K562 (cell line): ENCODE data around the gene SUN5. TPM values are rescaled to one million over a fixed set of nuclear protein-coding genes. Genes with fewer than 3 reads are reported as not detected.

ENCODE experiments used
- ATAC-seq: fragments of 200-7000 bp; cut with Tn5 transposase; 3 replicates; pipeline ENCODE4 v1.9.1; 2020; ENCODE audit warnings: moderate library complexity
- BruUV-seq: library from RNA; stranded (reverse); fragments of 400-500 nt; replicated peaks from 2 replicates; lab custom pipeline; 2021; lab: Mats Ljungman, UMichigan
- CTCF ChIA-PET: fragments of 300-600 bp; formaldehyde crosslinking; extraction: SDS; loops from one replicate; lab custom pipeline; 2021; ENCODE audit warnings: low intra/inter-chr PET ratio; lab: Yijun Ruan, JAX
- POLR2A ChIA-PET: fragments of 300-600, 350-650 bp; sonication (Branson Sonifier 250); formaldehyde crosslinking; extraction: SDS; loops from one replicate; lab custom pipeline; 2021; ENCODE audit warnings: antibody characterized with exemption, inconsistent platforms; lab: Yijun Ruan, JAX
- DNase-seq, 4 experiments: peaks; one replicate each; pipeline versions ENCODE4 v3.0.0 to v3.0.0-alpha.2; 2011 to 2018; ENCODE audit warnings: low spot score in 3 of 4, mixed read lengths in 3 of 4; ENCODE audit errors: extremely low read depth in 1 of 4
- FAIRE-seq: peaks from 2 replicates; lab custom pipeline; 2011; peaks lifted over from hg19 to GRCh38; lab: Jason Lieb, UNC
- H2AFZ ChIP-seq: 2 replicates; pipeline ENCODE4 v1.6.0; 2011; ENCODE audit warnings: low read depth, low read length, control low read depth, inconsistent platforms
- H3K27ac ChIP-seq: fragments of 200-600 bp; 3 replicates; pipeline ENCODE4 v1.8.0; 2011; ENCODE audit warnings: low read depth, mild to moderate bottlenecking, control low read depth, inconsistent platforms, low read length, moderate library complexity, mixed read lengths; ENCODE audit errors: extremely low read depth
- H3K27me3 ChIP-seq, 2 experiments: fragments of 300-600 bp in 1 of 2; 2 replicates in 1 of 2; 3 replicates in 1 of 2; pipeline versions ENCODE4 v1.6.0 to v1.8.0; 2011; ENCODE audit warnings: inconsistent platforms in 2 of 2, low read length in 2 of 2, mild to moderate bottlenecking in 1 of 2, mixed read lengths in 1 of 2, moderate library complexity in 1 of 2; ENCODE audit not compliant: control insufficient read depth in 2 of 2, insufficient read depth in 2 of 2
- H3K36me3 ChIP-seq: fragments of 300-600 bp; 3 replicates; pipeline ENCODE4 v1.8.0; 2011; ENCODE audit warnings: mild to moderate bottlenecking, low read length, inconsistent platforms; ENCODE audit not compliant: control insufficient read depth, insufficient read depth
- H3K4me1 ChIP-seq, 2 experiments: fragments of 200-600 bp in 1 of 2; replicated peaks in 1 of 2; 2 replicates in 1 of 2; 3 replicates in 1 of 2; pipeline versions ENCODE4 v1.5.1 to v1.8.0; 2011; ENCODE audit warnings: inconsistent platforms in 2 of 2, low read length in 2 of 2, mild to moderate bottlenecking in 1 of 2, mixed read lengths in 1 of 2, moderate library complexity in 1 of 2; ENCODE audit not compliant: control insufficient read depth in 2 of 2, insufficient read depth in 2 of 2
- H3K4me2 ChIP-seq: 2 replicates; pipeline ENCODE4 v1.6.1; 2011; ENCODE audit warnings: low read length, control low read depth, inconsistent platforms, mixed read lengths; ENCODE audit not compliant: insufficient read depth
- H3K4me3 ChIP-seq: fragments of 200-600 bp; sonication (generic), shearing (Covaris generic); 2 replicates; pipeline ENCODE4 v1.5.1; 2016; ENCODE audit warnings: control low read depth, inconsistent platforms
- H3K79me2 ChIP-seq: fragments of 200-600 bp; 3 replicates; pipeline ENCODE4 v1.8.0; 2011; ENCODE audit warnings: low read length, inconsistent platforms; ENCODE audit not compliant: control insufficient read depth, insufficient read depth
- H3K9ac ChIP-seq, 2 experiments: 2 replicates each; pipeline versions ENCODE4 v1.6.0 to v1.6.1; 2011; ENCODE audit warnings: low read depth in 2 of 2, low read length in 2 of 2, control low read depth in 1 of 2, inconsistent platforms in 1 of 2, mild to moderate bottlenecking in 1 of 2, mixed read lengths in 1 of 2; ENCODE audit not compliant: insufficient read depth in 1 of 2
- H3K9me1 ChIP-seq: one replicate; pipeline ENCODE4 v1.6.0; 2011; ENCODE audit warnings: inconsistent platforms, mild to moderate bottlenecking, low read length, moderate library complexity; ENCODE audit not compliant: control insufficient read depth, insufficient read depth
- H3K9me3 ChIP-seq: replicated peaks from 2 replicates; pipeline ENCODE4 v1.5.1; 2011; ENCODE audit warnings: low read depth, low read length, inconsistent platforms; ENCODE audit not compliant: control insufficient read depth, insufficient read depth
- H4K20me1 ChIP-seq: replicated peaks from 2 replicates; pipeline ENCODE4 v1.6.1; 2011; ENCODE audit warnings: low read length, inconsistent platforms, mixed read lengths; ENCODE audit not compliant: control insufficient read depth, insufficient read depth
- BHLHE40 ChIP-seq: IDR thresholded peaks from 2 replicates; pipeline ENCODE4 v1.6.1; 2011; ENCODE audit warnings: low read length, improper control_type of control experiment
- E4F1 ChIP-seq: fragments of 250-450 bp; sonication (Bioruptor Pico); IDR thresholded peaks from 2 replicates; pipeline ENCODE4 v1.5.0; 2021; ENCODE audit warnings: mild to moderate bottlenecking, borderline replicate concordance
- ELF1 ChIP-seq: fragments of 200-800 bp; sonication (Bioruptor generic); IDR thresholded peaks from 2 replicates; pipeline ENCODE4 v1.6.1; 2016; ENCODE audit warnings: missing genetic modification characterization, missing compliant biosample characterization
- GTF3C2 ChIP-seq: IDR thresholded peaks from 3 replicates; pipeline ENCODE4 v1.6.1; 2011; ENCODE audit warnings: borderline replicate concordance, mild to moderate bottlenecking, moderate library complexity; ENCODE audit not compliant: insufficient read length; ENCODE audit errors: extremely low read depth
- SRSF7 ChIP-seq: fragments of 200-400 bp; formaldehyde crosslinking; optimal IDR thresholded peaks from 2 replicates; pipeline ENCODE3; 2017; ENCODE audit warnings: mild to moderate bottlenecking, low read depth, low read length
- USF1 ChIP-seq: sonication (generic); formaldehyde crosslinking; IDR thresholded peaks from 2 replicates; pipeline ENCODE4 v1.9.0; 2022; ENCODE audit warnings: mild to moderate bottlenecking, missing genetic modification reagents
- ZNF445 ChIP-seq: fragments of 250-450 bp; sonication (Bioruptor Pico); IDR thresholded peaks from 2 replicates; pipeline ENCODE4 v1.4.0; 2020; ENCODE audit warnings: low read depth, mild to moderate bottlenecking, moderate library complexity
- WGBS: fragments of 100-300 bp; shearing (Covaris generic); methylation state at CpG from one replicate; pipeline ENCODE4 v1.1.6; 2016; ENCODE audit warnings: low coverage, mixed read lengths; ENCODE audit not compliant: insufficient coverage; ENCODE audit errors: missing lambda C conversion rate; 5-methylcytosine and 5-hydroxymethylcytosine counted together
- in situ Hi-C: fragments of 300-500 bp; cut with MboI; formaldehyde crosslinking; loops from 4 replicates; pipeline ENCODE4 v1.15.0; 2018; ENCODE audit warnings: inconsistent platforms, mixed read lengths
- intact Hi-C: fragments of 100-400 bp; cut with micrococcal nuclease; formaldehyde crosslinking; loops from 2 replicates; pipeline ENCODE4 v1.14.2; 2022
- polyA plus RNA-seq, 8 experiments: library from polyadenylated mRNA; depleted of rRNA in 4 of 8; stranded (reverse) in 5 of 8; unstranded in 3 of 8; fragments of >200 nt; fragmentation: Nextera tagmentation in 2 of 8; fragmentation: Illumina TruSeq in 1 of 8; extraction: Ambion mirVana in 2 of 8; extraction: Trizol in 1 of 8; gene quantifications; 2 replicates each; pipeline versions ENCODE4 v1.2.1 to v1.2.3, GENCODE V29; 2011 to 2014; ENCODE audit warnings: inconsistent platforms in 1 of 8, missing spikeins in 1 of 8
- total RNA-seq, 7 experiments: library from RNA; depleted of rRNA in 6 of 7; stranded (reverse); fragments of >200 nt in 6 of 7; fragmentation: Illumina TruSeq in 2 of 7; extraction: Trizol in 2 of 7; gene quantifications; 2 replicates each; pipeline versions ENCODE4 v1.2.1 to v1.2.3, GENCODE V29; 2011 to 2021; ENCODE audit warnings: low replicate concordance in 1 of 7
- TF ChIP-seq, protein P1 (sequence below), 2 experiments: fragments of 200-800 bp in 1 of 2; sonication (Bioruptor generic) in 1 of 2; sonication (generic) in 1 of 2; formaldehyde crosslinking in 1 of 2; IDR thresholded peaks in 1 of 2; conservative IDR thresholded peaks in 1 of 2; 2 replicates each; pipeline versions ENCODE4 v1.5.0 to v1.6.1; 2016 to 2020; ENCODE audit warnings: missing compliant biosample characterization in 1 of 2, missing genetic modification characterization in 1 of 2, missing genetic modification reagents in 1 of 2
- TF ChIP-seq, protein P2 (sequence below): sonication (generic); formaldehyde crosslinking; IDR thresholded peaks from 2 replicates; pipeline ENCODE4 v1.5.0; 2020; ENCODE audit warnings: missing genetic modification reagents

SUN5 gene
- total and polyA plus RNA-seq, 9 of the 15 experiments (the other 6 are each of a cell fraction or from before 2014, with no cell fraction given): not detected

DNA sequence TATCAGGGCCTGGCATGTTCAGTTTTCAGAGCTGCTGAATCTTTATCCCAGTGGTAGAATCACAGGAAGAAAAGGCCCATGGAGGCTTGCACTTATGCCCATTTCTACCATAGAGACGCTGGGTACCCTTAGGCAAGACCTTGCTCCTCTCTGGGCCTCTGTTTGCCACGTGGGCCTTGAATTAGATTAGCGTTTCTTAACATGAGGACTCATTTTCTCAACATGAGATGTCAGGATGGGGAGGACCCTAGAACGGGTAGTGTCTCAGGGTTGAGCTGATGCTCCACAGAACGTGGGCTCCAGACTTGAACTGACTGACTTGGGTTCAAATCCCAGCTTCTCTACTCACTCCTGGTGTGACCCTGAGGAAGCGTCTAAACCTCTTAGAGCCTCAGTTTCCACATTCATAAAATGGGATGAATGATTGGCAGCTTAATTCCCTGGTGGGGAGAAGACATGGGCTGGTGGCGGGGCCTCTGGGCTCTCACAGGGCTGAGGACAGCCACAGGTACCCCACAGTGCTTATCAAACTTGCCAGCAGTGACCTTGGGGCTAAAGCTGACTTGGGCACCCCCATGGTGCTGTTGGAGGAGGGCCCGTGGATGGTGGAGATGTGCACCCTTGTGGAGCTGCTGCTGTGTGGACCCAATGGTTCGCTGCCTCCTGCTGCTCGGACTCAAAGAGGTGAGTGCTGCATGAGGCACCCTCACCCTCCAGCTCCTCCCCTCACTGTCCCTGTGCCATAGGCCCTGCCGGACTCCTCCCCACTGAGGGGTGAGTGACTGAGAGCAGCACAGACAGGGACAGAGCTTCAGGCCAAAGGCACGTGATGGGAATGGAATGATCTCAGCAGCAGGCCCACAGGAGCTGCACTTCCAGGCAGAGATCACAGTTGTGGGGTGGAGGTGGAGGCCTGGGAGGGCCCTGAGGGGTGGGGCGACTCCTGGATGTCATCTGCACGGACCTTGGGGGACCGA lies 28.2 kb downstream of the SUN5 start:
- no peaks in the 10 kb centered on the region for H3K9me1 ChIP-seq
- in situ Hi-C loops: no loop called here
- H3K27me3 ChIP-seq: peaks cover 22 to 61% of the 10 kb centered on the region in 2 experiments
- H4K20me1 ChIP-seq: 0 out of 2 replicates have a peak, but pooled peaks cover 5% of the 10 kb centered on the region
- no peak overlapping the region for H3K9ac ChIP-seq
- H3K4me3 ChIP-seq: no peak overlapping the region
- ATAC-seq (peak; percentile 31; the same call in 2 of the 3 replicates), DNase-seq (no peak), FAIRE-seq (no peak)
- BruUV-seq: no TSS peak
- H2AFZ ChIP-seq: no peak overlapping the region
- WGBS: 1% methylated on average over 14 of the region's 15 CpGs
- H3K4me1 ChIP-seq: peaks cover 5 to 8% of the 10 kb centered on the region in 2 experiments; a peak in 3 of 5 replicates
- POLR2A ChIA-PET: interaction anchor here (0.6 to 1.7 kb wide), 3 partner anchors 10 to 183 kb away, joined by 3 to 6 read pairs (median 4); no protein-coding TSS in a partner anchor
- H3K4me2 ChIP-seq: no peak overlapping the region
- no peak overlapping the region for H3K27ac ChIP-seq
- no peaks in the 10 kb centered on the region for H3K79me2 ChIP-seq
- no peaks in the 10 kb centered on the region for H3K36me3 ChIP-seq
- CTCF ChIA-PET: interaction anchor here (0.6 kb wide), 1 partner anchor 69 kb away, joined by 3 read pairs; no protein-coding TSS in a partner anchor
- no peaks in the 10 kb centered on the region for H3K9me3 ChIP-seq
- intact Hi-C loops: no loop called here
- TF ChIP-seq ELF1 (tag) (no peak), BHLHE40 (peak; percentile 55; the same call in 1 of the 2 replicates), ZNF445 (no peak), USF1 (CRISPR knock-in tag) (peak; percentile 42; the same call in 1 of the 2 replicates), E4F1 (CRISPR knock-in tag) (no peak), GTF3C2 (no peak), SRSF7 (no peak)
- TF ChIP-seq, protein P1, sequence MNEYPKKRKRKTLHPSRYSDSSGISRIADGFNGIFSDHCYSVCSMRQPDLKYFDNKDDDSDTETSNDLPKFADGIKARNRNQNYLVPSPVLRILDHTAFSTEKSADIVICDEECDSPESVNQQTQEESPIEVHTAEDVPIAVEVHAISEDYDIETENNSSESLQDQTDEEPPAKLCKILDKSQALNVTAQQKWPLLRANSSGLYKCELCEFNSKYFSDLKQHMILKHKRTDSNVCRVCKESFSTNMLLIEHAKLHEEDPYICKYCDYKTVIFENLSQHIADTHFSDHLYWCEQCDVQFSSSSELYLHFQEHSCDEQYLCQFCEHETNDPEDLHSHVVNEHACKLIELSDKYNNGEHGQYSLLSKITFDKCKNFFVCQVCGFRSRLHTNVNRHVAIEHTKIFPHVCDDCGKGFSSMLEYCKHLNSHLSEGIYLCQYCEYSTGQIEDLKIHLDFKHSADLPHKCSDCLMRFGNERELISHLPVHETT (CRISPR knock-in tag; conservative IDR thresholded peaks at IDR 0.05 in 1 of 2, IDR thresholded peaks at IDR 0.05 in 1 of 2): no peak
- TF ChIP-seq, protein P2, sequence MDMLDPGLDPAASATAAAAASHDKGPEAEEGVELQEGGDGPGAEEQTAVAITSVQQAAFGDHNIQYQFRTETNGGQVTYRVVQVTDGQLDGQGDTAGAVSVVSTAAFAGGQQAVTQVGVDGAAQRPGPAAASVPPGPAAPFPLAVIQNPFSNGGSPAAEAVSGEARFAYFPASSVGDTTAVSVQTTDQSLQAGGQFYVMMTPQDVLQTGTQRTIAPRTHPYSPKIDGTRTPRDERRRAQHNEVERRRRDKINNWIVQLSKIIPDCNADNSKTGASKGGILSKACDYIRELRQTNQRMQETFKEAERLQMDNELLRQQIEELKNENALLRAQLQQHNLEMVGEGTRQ (CRISPR knock-in tag): peak; percentile 48
